ENCODE measurements around the gene COPS7A. TPM values are rescaled to one million over a fixed set of nuclear protein-coding genes. Genes with fewer than 3 reads are reported as not detected.

The COPS7A gene
- total and polyA plus RNA-seq, 2 donors (not counting 1 experiment from before 2014, with no cell fraction given), result 28.3 to 46.0 TPM

- H3K4me2 ChIP-seq (replicated peaks; ENCODE audit: low read depth, low read length, poor library complexity, severe bottlenecking), result peak overlapping the region; percentile 69
- H3K9ac ChIP-seq (ENCODE audit: low read length), result no peak overlapping the region
- ChIA-PET POLR2A (interaction anchor here (0.6 to 2.6 kb wide), 6 partner anchors 27 to 252 kb away, joined by 4 to 13 read pairs (median 6); partner anchors contain the start of genes COPS7A and TPI1), CTCF (interaction anchor here (0.7 to 2.1 kb wide), 6 partner anchors 13 to 134 kb away, joined by 3 to 6 read pairs (median 4); no protein-coding TSS in a partner anchor)
- H2AFZ ChIP-seq (ENCODE audit: insufficient read depth, low read depth, low read length, poor library complexity, severe bottlenecking), result no peak overlapping the region
- H3K79me2 ChIP-seq (ENCODE audit: control insufficient read depth, insufficient read depth, low read length), result peaks cover 4% of the 10 kb centered on the region
- no peak for TF ChIP-seq CTCF (IDR thresholded peaks at IDR 0.05)
- no peak for TF ChIP-seq EZH2 (IDR thresholded peaks at IDR 0.05; ENCODE audit: borderline replicate concordance, insufficient read depth, low read depth, low read length, poor library complexity, severe bottlenecking)
- H3K36me3 ChIP-seq (replicated peaks in 1 of 2; ENCODE audit: control extremely low read depth in 1 of 2, control insufficient read depth in 1 of 2, extremely low read depth in 1 of 2, insufficient read depth in 2 of 2, low read length in 1 of 2), result peaks cover 0 to 4% of the 10 kb centered on the region in 2 experiments
- Mint-ChIP-seq H3K27ac (peak overlapping the region; percentile 83), H3K4me1 (peaks cover 62% of the 10 kb centered on the region), H3K4me3 (peak overlapping the region; percentile 61), H3K27me3 (peaks cover 6% of the 10 kb centered on the region), H3K9me3 (ENCODE audit: insufficient read depth) (no peaks in the 10 kb centered on the region)
- intact Hi-C loops (cut with micrococcal nuclease), result loop anchor here (2.0 kb wide), 1 partner anchor 28 kb away; the partner anchor contains the start of gene COPS7A
- 69% methylated on average over 13 of the region's 17 CpGs for WGBS (ENCODE audit: insufficient coverage)
- no peaks in the 10 kb centered on the region for H4K20me1 ChIP-seq (ENCODE audit: control insufficient read depth, insufficient read depth, low read length, poor library complexity, severe bottlenecking)
- ATAC-seq (ENCODE audit: low read depth) (peak; percentile 85), DNase-seq (peak; percentile 83)
- peaks cover 0 to 3% (median 0%) of the 10 kb centered on the region in 3 donors for H3K9me3 ChIP-seq (ENCODE audit: control extremely low read depth in 1 of 3, control insufficient read depth in 2 of 3, insufficient read depth in 1 of 3, low read length in 2 of 3)
- H3K4me3 ChIP-seq (ENCODE audit: control extremely low read depth in 1 of 5, extremely low read depth in 1 of 5, insufficient read depth in 1 of 5, low read depth in 2 of 5, low read length in 4 of 5), result peak overlapping the region in 1 of 5 experiments; percentile 6
- H3K27me3 ChIP-seq (replicated peaks in 1 of 4; ENCODE audit: control extremely low read depth in 1 of 4, control insufficient read depth in 3 of 4, insufficient read depth in 4 of 4, low read length in 3 of 4), result peaks cover 4 to 17% (median 11%) of the 10 kb centered on the region in 4 experiments
- H3K27ac ChIP-seq (ENCODE audit: low read length in 2 of 2), result peak overlapping the region; percentile 35 to 58
- peaks cover 51 to 55% of the 10 kb centered on the region in 2 donors for H3K4me1 ChIP-seq (ENCODE audit: control insufficient read depth in 2 of 2, insufficient read depth in 2 of 2, low read length in 2 of 2)
Observed at GRCh38 chr12:6696690-6697583, 26.9 kb upstream of the COPS7A start.

All from B cell (primary cell).